H1 (cell line): ENCODE data around the gene PTPRE. TPM values are rescaled to one million over a fixed set of nuclear protein-coding genes. Genes with fewer than 3 reads are reported as not detected.

Source experiments
- JUN ChIP-seq: IDR thresholded peaks from 2 replicates; pipeline ENCODE4 v1.6.1; 2011; ENCODE audit warnings: low read depth, mild to moderate bottlenecking, improper control_type of control experiment, low read length
- NANOG ChIP-seq: IDR thresholded peaks from 2 replicates; pipeline ENCODE4 v1.6.1; 2011; ENCODE audit warnings: low read length, low read depth, mild to moderate bottlenecking, inconsistent platforms; ENCODE audit not compliant: insufficient read depth, poor library complexity, severe bottlenecking
- POLR2AphosphoS5 ChIP-seq: IDR thresholded peaks from 2 replicates; pipeline ENCODE4 v1.6.1; 2011; ENCODE audit warnings: low read depth, low read length
- SP1 ChIP-seq: IDR thresholded peaks from 2 replicates; pipeline ENCODE4 v1.6.1; 2011; ENCODE audit warnings: low read depth, low read length
- polyA plus RNA-seq, 7 experiments: library from polyadenylated mRNA; depleted of rRNA in 3 of 7; stranded (reverse) in 5 of 7; unstranded in 2 of 7; fragments of >200 nt in 5 of 7; fragments of 200-250 nt in 2 of 7; gene quantifications; 1 replicate in 5 of 7; 2 replicates in 1 of 7; 4 replicates in 1 of 7; pipeline versions ENCODE4 v1.2.1 to v1.2.3, GENCODE V29; 2011 to 2013; ENCODE audit warnings: missing spikeins in 2 of 7, mixed read lengths in 2 of 7
- total RNA-seq: library from RNA; stranded (reverse); fragmentation: NEBNext Ultra II Directional; extraction: Animal tissue kit (Norgen Biotek cat#: 25700); gene quantifications from 2 replicates; pipeline ENCODE4 v1.2.1, GENCODE V29; 2021

The PTPRE gene
- total and polyA plus RNA-seq, 2 of the 8 experiments (the other 6 are each of a cell fraction or from before 2014, with no cell fraction given) = 0.33 to 0.54 TPM

GRCh38 chr10:127978481-127978880 is 71.6 kb downstream of the PTPRE start (continued):
- TF ChIP-seq JUN = no peak
- no peak for TF ChIP-seq NANOG
- TF ChIP-seq SP1 = no peak
- TF ChIP-seq POLR2AphosphoS5 = no peak
- TF ChIP-seq, all 59 proteins: peak for 0
